Esophagus squamous epithelium (tissue), 4 donors: ENCODE results near the gene ENKD1.

ENCODE experiments used
- CTCF ChIP-seq, 6 experiments: fragments of 450-650 bp in 4 of 6; fragments of 200-600 bp in 2 of 6; sonication (generic) in 2 of 6; IDR thresholded peaks; one replicate each; pipeline ENCODE4 v1.5.1; 2016 to 2019; ENCODE audit warnings: antibody characterized with exemption in 6 of 6, mild to moderate bottlenecking in 4 of 6, moderate library complexity in 4 of 6
- POLR2A ChIP-seq, 4 donors: fragments of 450-650 bp; IDR thresholded peaks; one replicate each; pipeline ENCODE4 v1.6.1; 2017; ENCODE audit warnings: antibody characterized with exemption in 4 of 4, mild to moderate bottlenecking in 4 of 4, moderate library complexity in 3 of 4

GRCh38 chr16:67657017-67657608, 9.4 kb downstream of the ENKD1 start:
- no peak for TF ChIP-seq POLR2A (IDR thresholded peaks at IDR 0.05)
- TF ChIP-seq CTCF (IDR thresholded peaks at IDR 0.05): no peak
